HEK293 (cell line): Measurements from ENCODE around the gene HOXA10.

Experiments
- CTCF ChIP-seq: fragments of 450-650 bp; formaldehyde crosslinking; IDR thresholded peaks from 2 replicates; pipeline ENCODE4 v1.5.1; 2016; ENCODE audit warnings: missing biosample characterization, missing genetic modification characterization
- GLIS1 ChIP-seq: fragments of 450-650 bp; formaldehyde crosslinking; IDR thresholded peaks from 2 replicates; pipeline ENCODE4 v1.5.1; 2016; ENCODE audit warnings: missing biosample characterization, missing genetic modification characterization
- OVOL3 ChIP-seq: fragments of 450-650 bp; formaldehyde crosslinking; IDR thresholded peaks from 2 replicates; pipeline ENCODE4 v1.5.1; 2016; ENCODE audit warnings: missing biosample characterization, missing genetic modification characterization
- PATZ1 ChIP-seq: fragments of 450-650 bp; formaldehyde crosslinking; IDR thresholded peaks from 2 replicates; pipeline ENCODE4 v1.5.1; 2016; ENCODE audit warnings: missing biosample characterization, missing genetic modification characterization
- PBX3 ChIP-seq: sonication (generic); formaldehyde crosslinking; IDR thresholded peaks from 2 replicates; pipeline ENCODE4 v1.8.1; 2022; ENCODE audit warnings: mild to moderate bottlenecking, moderate library complexity, missing genetic modification reagents
- TRIM28 ChIP-seq: IDR thresholded peaks from 2 replicates; pipeline ENCODE4 v1.6.1; 2011; ENCODE audit warnings: low read length, control low read depth, borderline replicate concordance
- ZNF121 ChIP-seq: fragments of 450-650 bp; formaldehyde crosslinking; IDR thresholded peaks from 2 replicates; pipeline ENCODE4 v1.5.1; 2016; ENCODE audit warnings: missing biosample characterization, missing genetic modification characterization
- ZNF221 ChIP-seq: fragments of 450-650 bp; formaldehyde crosslinking; IDR thresholded peaks from 2 replicates; pipeline ENCODE4 v1.5.1; 2017; ENCODE audit warnings: missing biosample characterization, missing genetic modification characterization, borderline replicate concordance
- ZNF223 ChIP-seq: fragments of 450-650 bp; formaldehyde crosslinking; IDR thresholded peaks from 2 replicates; pipeline ENCODE4 v1.5.1; 2016; ENCODE audit warnings: missing biosample characterization, missing genetic modification characterization
- ZNF23 ChIP-seq: fragments of 450-650 bp; formaldehyde crosslinking; IDR thresholded peaks from 2 replicates; pipeline ENCODE4 v1.5.1; 2016; ENCODE audit warnings: missing biosample characterization, missing genetic modification characterization, borderline replicate concordance
- ZNF24 ChIP-seq: fragments of 450-650 bp; formaldehyde crosslinking; IDR thresholded peaks from 2 replicates; pipeline ENCODE4 v1.5.1; 2016; ENCODE audit warnings: missing biosample characterization, missing genetic modification characterization
- ZNF302 ChIP-seq: fragments of 450-650 bp; formaldehyde crosslinking; IDR thresholded peaks from 2 replicates; pipeline ENCODE4 v1.5.1; 2016; ENCODE audit warnings: missing biosample characterization, missing genetic modification characterization, low read depth
- ZNF341 ChIP-seq: fragments of 450-650 bp; formaldehyde crosslinking; IDR thresholded peaks from 2 replicates; pipeline ENCODE4; 2016; ENCODE audit warnings: low read depth, missing biosample characterization, missing genetic modification characterization
- ZNF426 ChIP-seq: fragments of 450-650 bp; formaldehyde crosslinking; IDR thresholded peaks from 2 replicates; pipeline ENCODE4 v1.5.1; 2017; ENCODE audit warnings: missing biosample characterization, missing genetic modification characterization, mild to moderate bottlenecking, inconsistent platforms, moderate library complexity
- ZNF433 ChIP-seq: fragments of 450-650 bp; formaldehyde crosslinking; IDR thresholded peaks from 2 replicates; pipeline ENCODE4 v1.5.1; 2016; ENCODE audit warnings: missing biosample characterization, missing genetic modification characterization, low read depth
- ZNF488 ChIP-seq: fragments of 450-650 bp; formaldehyde crosslinking; IDR thresholded peaks from 2 replicates; pipeline ENCODE4 v1.5.1; 2016; ENCODE audit warnings: missing biosample characterization, missing genetic modification characterization
- ZNF514 ChIP-seq: fragments of 450-650 bp; formaldehyde crosslinking; IDR thresholded peaks from 2 replicates; pipeline ENCODE4 v1.5.1; 2016; ENCODE audit warnings: missing biosample characterization, missing genetic modification characterization
- ZNF518A ChIP-seq: fragments of 450-650 bp; formaldehyde crosslinking; conservative IDR thresholded peaks from 2 replicates; pipeline ENCODE4 v1.5.1; 2016; ENCODE audit warnings: low read depth, missing biosample characterization, missing genetic modification characterization
- ZNF658 ChIP-seq: fragments of 450-650 bp; formaldehyde crosslinking; IDR thresholded peaks from 2 replicates; pipeline ENCODE4; 2016; ENCODE audit warnings: missing biosample characterization, missing genetic modification characterization
- ZNF76 ChIP-seq: fragments of 450-650 bp; formaldehyde crosslinking; IDR thresholded peaks from 2 replicates; pipeline ENCODE4; 2016; ENCODE audit warnings: low read depth, missing biosample characterization, missing genetic modification characterization, borderline replicate concordance
- ZNF843 ChIP-seq: fragments of 450-650 bp; formaldehyde crosslinking; IDR thresholded peaks from 2 replicates; pipeline ENCODE4 v1.5.1; 2016; ENCODE audit warnings: missing biosample characterization, missing genetic modification characterization

HOXA10 gene

GRCh38 chr7:27143023-27143949 lies 30.8 kb downstream of the HOXA10 start, which contains the start of gene HOXA5 (continued):
- no peak for TF ChIP-seq PATZ1 (tag by site-specific recombination)
- TF ChIP-seq CTCF (tag by site-specific recombination) = peak; percentile 84
- 0 out of 2 replicates have a peak, but pooled peaks have one; percentile 37 for TF ChIP-seq ZNF76 (tag by site-specific recombination)
- TF ChIP-seq ZNF302 (tag by site-specific recombination) = no peak
- no peak for TF ChIP-seq ZNF23 (tag by site-specific recombination)
- TF ChIP-seq OVOL3 (tag by site-specific recombination) = peak; percentile 73; the same call in 1 of the 2 replicates
- no peak for TF ChIP-seq ZNF221 (tag by site-specific recombination)
- TF ChIP-seq ZNF121 (tag by site-specific recombination) = no peak
- no peak for TF ChIP-seq PBX3 (CRISPR knock-in tag)
- TF ChIP-seq ZNF514 (tag by site-specific recombination) = no peak
- TF ChIP-seq TRIM28 = no peak
- TF ChIP-seq ZNF223 = no peak
- peak; percentile 87 for TF ChIP-seq ZNF843 (tag by site-specific recombination)
- no peak for TF ChIP-seq ZNF658 (tag by site-specific recombination)
- no peak for TF ChIP-seq ZNF518A (tag by site-specific recombination)
- no peak for TF ChIP-seq ZNF433
- TF ChIP-seq ZNF24 (tag by site-specific recombination) = no peak
- peak; percentile 35; the same call in 1 of the 2 replicates for TF ChIP-seq GLIS1
- peak; percentile 4; the same call in 1 of the 2 replicates for TF ChIP-seq ZNF426 (tag by site-specific recombination)
- TF ChIP-seq ZNF341 (tag by site-specific recombination) = no peak
- no peak for TF ChIP-seq ZNF488 (tag by site-specific recombination)
